ENCODE data around the gene DIAPH2.

GRCh38 chrX:97039363-97040029 is 354.9 kb downstream of the DIAPH2 start:
- TF ChIP-seq CTCF (conservative IDR thresholded peaks at IDR 0.05; ENCODE audit: low read length) (no peak), EZH2phosphoT487 (IDR thresholded peaks at IDR 0.05; ENCODE audit: borderline replicate concordance) (no peak)
